Measurements from ENCODE around the gene DOK6.
"Not testable (repeated sequence)": the region's sequence is repeated elsewhere in the genome, so short reads cannot be mapped to it uniquely, and the experiment has no call there.

Gene DOK6

GRCh38 chr18:69870736-69871135, 470.0 kb downstream of the DOK6 start:
- no peak for DNase-seq (ENCODE audit: low read depth)

GRCh38 chr18:69871363-69871762, 470.7 kb downstream of the DOK6 start:
- no peak for DNase-seq (ENCODE audit: low read depth)

- DNase-seq (ENCODE audit: low read depth), result peak; percentile 13
These were observed 472.0 kb downstream of the DOK6 start for GRCh38 chr18:69872661-69873060.

GRCh38 chr18:69874058-69874457, 473.4 kb downstream of the DOK6 start:
- DNase-seq (ENCODE audit: low read depth), result peak; percentile 81

GRCh38 chr18:69876490-69876889, 475.8 kb downstream of the DOK6 start:
- DNase-seq (ENCODE audit: low read depth), result no peak

GRCh38 chr18:69878213-69878933, 477.7 kb downstream of the DOK6 start:
- DNase-seq (ENCODE audit: low read depth), result no peak

GRCh38 chr18:69879051-69879450, 478.4 kb downstream of the DOK6 start:
- not testable (repeated sequence) for DNase-seq (ENCODE audit: low read depth)

GRCh38 chr18:69880083-69880482, 479.4 kb downstream of the DOK6 start:
- no peak for DNase-seq (ENCODE audit: low read depth)

- DNase-seq (ENCODE audit: low read depth), result no peak
These were observed 482.4 kb downstream of the DOK6 start for GRCh38 chr18:69882965-69883668.

GRCh38 chr18:69883781-69884180, 483.1 kb downstream of the DOK6 start:
- DNase-seq (ENCODE audit: low read depth), result no peak

- no peak for DNase-seq (ENCODE audit: low read depth)
These were observed 484.7 kb downstream of the DOK6 start for GRCh38 chr18:69885355-69885754.

GRCh38 chr18:69885841-69886531, 485.3 kb downstream of the DOK6 start:
- DNase-seq (ENCODE audit: low read depth), result no peak

- DNase-seq (ENCODE audit: low read depth), result no peak
These were observed 486.6 kb downstream of the DOK6 start for GRCh38 chr18:69887256-69887655.

- no peak for DNase-seq (ENCODE audit: low read depth)
These were observed 488.3 kb downstream of the DOK6 start for GRCh38 chr18:69889009-69889408.

- DNase-seq (ENCODE audit: low read depth), result no peak
These were observed 489.9 kb downstream of the DOK6 start for GRCh38 chr18:69890558-69890957.

- no peak for DNase-seq (ENCODE audit: low read depth)
These were observed 493.8 kb downstream of the DOK6 start for GRCh38 chr18:69894467-69894866.

GRCh38 chr18:69895066-69896047, 494.7 kb downstream of the DOK6 start:
- no peak for DNase-seq (ENCODE audit: low read depth)

GRCh38 chr18:69897397-69898108, 496.9 kb downstream of the DOK6 start:
- no peak for DNase-seq (ENCODE audit: low read depth)

- peak; percentile 70 for DNase-seq (ENCODE audit: low read depth)
These were observed 497.7 kb downstream of the DOK6 start for GRCh38 chr18:69898241-69898861.
